Measurements from ENCODE around the gene CAMTA1. TPM values are rescaled to one million over a fixed set of nuclear protein-coding genes. Genes with fewer than 3 reads are reported as not detected.

Gene CAMTA1
- total RNA-seq, 1 experiment from 2014 or later = 60.0 TPM

GRCh38 chr1:7478142-7478790, 693.0 kb downstream of the CAMTA1 start:
- DNase-seq = no peak
- TF ChIP-seq, protein P1, sequence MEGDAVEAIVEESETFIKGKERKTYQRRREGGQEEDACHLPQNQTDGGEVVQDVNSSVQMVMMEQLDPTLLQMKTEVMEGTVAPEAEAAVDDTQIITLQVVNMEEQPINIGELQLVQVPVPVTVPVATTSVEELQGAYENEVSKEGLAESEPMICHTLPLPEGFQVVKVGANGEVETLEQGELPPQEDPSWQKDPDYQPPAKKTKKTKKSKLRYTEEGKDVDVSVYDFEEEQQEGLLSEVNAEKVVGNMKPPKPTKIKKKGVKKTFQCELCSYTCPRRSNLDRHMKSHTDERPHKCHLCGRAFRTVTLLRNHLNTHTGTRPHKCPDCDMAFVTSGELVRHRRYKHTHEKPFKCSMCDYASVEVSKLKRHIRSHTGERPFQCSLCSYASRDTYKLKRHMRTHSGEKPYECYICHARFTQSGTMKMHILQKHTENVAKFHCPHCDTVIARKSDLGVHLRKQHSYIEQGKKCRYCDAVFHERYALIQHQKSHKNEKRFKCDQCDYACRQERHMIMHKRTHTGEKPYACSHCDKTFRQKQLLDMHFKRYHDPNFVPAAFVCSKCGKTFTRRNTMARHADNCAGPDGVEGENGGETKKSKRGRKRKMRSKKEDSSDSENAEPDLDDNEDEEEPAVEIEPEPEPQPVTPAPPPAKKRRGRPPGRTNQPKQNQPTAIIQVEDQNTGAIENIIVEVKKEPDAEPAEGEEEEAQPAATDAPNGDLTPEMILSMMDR (IDR thresholded peaks at IDR 0.05; ENCODE audit: insufficient read depth in 1 of 2, low read depth in 1 of 2, low read length in 1 of 2, severe bottlenecking in 1 of 2, unreplicated experiment in 1 of 2) = no peak
- H3K9me3 ChIP-seq = no peaks in the 10 kb centered on the region
- Mint-ChIP-seq H3K36me3 (ENCODE audit: insufficient read depth, unreplicated experiment) (no peaks in the 10 kb centered on the region), H3K9me3 (ENCODE audit: unreplicated experiment) (no peaks in the 10 kb centered on the region), H3K27ac (ENCODE audit: unreplicated experiment) (no peak overlapping the region), H3K4me3 (ENCODE audit: unreplicated experiment) (no peak overlapping the region), H3K4me1 (ENCODE audit: low read depth, unreplicated experiment) (no peaks in the 10 kb centered on the region), H3K27me3 (ENCODE audit: insufficient read depth, unreplicated experiment) (peaks cover 3% of the 10 kb centered on the region)
- no peak overlapping the region for H3K4me3 ChIP-seq (ENCODE audit: low read depth, low read length)
- no peaks in the 10 kb centered on the region; the same call in 1 of the 2 replicates for H3K27me3 ChIP-seq (replicated peaks; ENCODE audit: control insufficient read depth, insufficient read depth, low read length)
- no peaks in the 10 kb centered on the region for H3K36me3 ChIP-seq (ENCODE audit: control insufficient read depth, insufficient read depth, low read length)
- BruUV-seq (replicated peaks) = no TSS peak
- intact Hi-C loops (cut with micrococcal nuclease; ENCODE audit: unreplicated experiment) = no loop called here
- no peaks in the 10 kb centered on the region for H3K4me1 ChIP-seq
- ChIA-PET POLR2A (no interaction called here), CTCF (no interaction called here)

- Mint-ChIP-seq H3K27me3 (ENCODE audit: insufficient read depth, unreplicated experiment) (peaks cover 3% of the 10 kb centered on the region), H3K4me3 (ENCODE audit: unreplicated experiment) (no peak overlapping the region), H3K9me3 (ENCODE audit: unreplicated experiment) (no peaks in the 10 kb centered on the region), H3K4me1 (ENCODE audit: low read depth, unreplicated experiment) (no peaks in the 10 kb centered on the region), H3K36me3 (ENCODE audit: insufficient read depth, unreplicated experiment) (no peaks in the 10 kb centered on the region), H3K27ac (ENCODE audit: unreplicated experiment) (no peak overlapping the region)
- H3K4me1 ChIP-seq = no peaks in the 10 kb centered on the region
- H3K27me3 ChIP-seq (replicated peaks; ENCODE audit: control insufficient read depth, insufficient read depth, low read length) = no peaks in the 10 kb centered on the region; the same call in 1 of the 2 replicates
- BruUV-seq (replicated peaks) = no TSS peak
- H3K36me3 ChIP-seq (ENCODE audit: control insufficient read depth, insufficient read depth, low read length) = no peaks in the 10 kb centered on the region
- TF ChIP-seq, protein P1 (IDR thresholded peaks at IDR 0.05; ENCODE audit: insufficient read depth in 1 of 2, low read depth in 1 of 2, low read length in 1 of 2, severe bottlenecking in 1 of 2, unreplicated experiment in 1 of 2) = no peak
- H3K9me3 ChIP-seq = no peaks in the 10 kb centered on the region
- H3K4me3 ChIP-seq (ENCODE audit: low read depth, low read length) = no peak overlapping the region
- intact Hi-C loops (cut with micrococcal nuclease; ENCODE audit: unreplicated experiment) = no loop called here
- CTCF ChIA-PET = no interaction called here
- POLR2A ChIA-PET = no interaction called here
- DNase-seq = no peak
Observed at GRCh38 chr1:7478809-7479499, 693.7 kb downstream of the CAMTA1 start.

DNA sequence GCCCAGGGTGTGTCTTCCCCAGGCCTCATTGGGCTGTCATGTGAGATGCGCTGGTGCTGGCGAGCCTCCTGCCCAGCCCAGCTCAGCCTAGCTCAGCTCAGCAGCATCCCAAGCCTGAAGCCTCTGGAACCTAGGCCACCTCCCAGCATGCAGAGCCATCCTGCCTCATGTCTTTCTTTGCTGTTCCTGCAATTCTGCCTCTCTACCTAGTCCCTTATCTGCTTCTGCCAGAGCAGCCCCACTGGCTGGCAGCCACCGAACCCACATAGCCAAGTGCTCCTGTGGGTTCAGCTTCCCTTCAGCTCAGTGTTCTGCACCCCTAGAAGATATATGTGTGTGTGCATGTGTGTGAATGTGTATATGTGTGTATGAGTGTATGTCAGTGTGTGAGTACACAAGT, 694.3 kb downstream of the CAMTA1 start:
- Mint-ChIP-seq H3K27ac (ENCODE audit: unreplicated experiment) (no peak overlapping the region), H3K36me3 (ENCODE audit: insufficient read depth, unreplicated experiment) (no peaks in the 10 kb centered on the region), H3K9me3 (ENCODE audit: unreplicated experiment) (no peaks in the 10 kb centered on the region), H3K4me3 (ENCODE audit: unreplicated experiment) (no peak overlapping the region), H3K4me1 (ENCODE audit: low read depth, unreplicated experiment) (no peaks in the 10 kb centered on the region), H3K27me3 (ENCODE audit: insufficient read depth, unreplicated experiment) (peaks cover 3% of the 10 kb centered on the region)
- TF ChIP-seq, protein P1 (IDR thresholded peaks at IDR 0.05; ENCODE audit: insufficient read depth in 1 of 2, low read depth in 1 of 2, low read length in 1 of 2, severe bottlenecking in 1 of 2, unreplicated experiment in 1 of 2) = no peak
- Histone ChIP-seq H3K4me1 (no peaks in the 10 kb centered on the region), H3K36me3 (ENCODE audit: control insufficient read depth, insufficient read depth, low read length) (no peaks in the 10 kb centered on the region), H3K27me3 (replicated peaks; ENCODE audit: control insufficient read depth, insufficient read depth, low read length) (no peaks in the 10 kb centered on the region; the same call in 1 of the 2 replicates), H3K4me3 (ENCODE audit: low read depth, low read length) (no peak overlapping the region), H3K9me3 (no peaks in the 10 kb centered on the region)
- DNase-seq = no peak
- ChIA-PET CTCF (no interaction called here), POLR2A (no interaction called here)
- intact Hi-C loops (cut with micrococcal nuclease; ENCODE audit: unreplicated experiment) = no loop called here
- no TSS peak for BruUV-seq (replicated peaks)
